Neural cell (in vitro differentiated cells): ENCODE data around the gene MRPL44. TPM values are rescaled to one million over a fixed set of nuclear protein-coding genes. Genes with fewer than 3 reads are reported as not detected.

Source experiments
- H2AFZ ChIP-seq: fragments of 200-600, 300-800 bp; sonication (generic), shearing (Covaris generic); 2 replicates; pipeline ENCODE4 v1.6.0; 2014; ENCODE audit warnings: low read depth, mild to moderate bottlenecking, antibody characterized with exemption, low read length, moderate library complexity
- H3F3A ChIP-seq: fragments of 200-600 bp; shearing (Covaris generic); 2 replicates; pipeline ENCODE4 v1.6.1; 2016; ENCODE audit warnings: mild to moderate bottlenecking, moderate library complexity, mixed read lengths, antibody characterized with exemption, low read length; ENCODE audit not compliant: insufficient read depth, poor library complexity, severe bottlenecking
- H3K27ac ChIP-seq: fragments of 200-600, 300-800 bp; sonication (generic), shearing (Covaris generic); 2 replicates; pipeline ENCODE4 v1.5.1; 2014; ENCODE audit warnings: mild to moderate bottlenecking, low read length, moderate library complexity
- H3K27me3 ChIP-seq: fragments of 300-800, 200-600 bp; sonication (generic), shearing (Covaris generic); 2 replicates; pipeline ENCODE4 v1.6.0; 2014; ENCODE audit warnings: mild to moderate bottlenecking, low read depth, low read length, moderate library complexity; ENCODE audit not compliant: insufficient read depth
- H3K36me3 ChIP-seq: fragments of 300-800, 200-600 bp; sonication (generic), shearing (Covaris generic); 2 replicates; pipeline ENCODE4 v1.5.1; 2014; ENCODE audit warnings: mild to moderate bottlenecking, antibody characterized with exemption, low read length, moderate library complexity; ENCODE audit not compliant: insufficient read depth
- H3K4me2 ChIP-seq: fragments of 300-800, 200-600 bp; sonication (generic), shearing (Covaris generic); 2 replicates; pipeline ENCODE4 v1.6.0; 2014; ENCODE audit warnings: mild to moderate bottlenecking, low read length
- H3K4me3 ChIP-seq: fragments of 300-800, 200-600 bp; sonication (generic), shearing (Covaris generic); 2 replicates; pipeline ENCODE4 v1.5.1; 2014; ENCODE audit warnings: mild to moderate bottlenecking, low read length, moderate library complexity
- H3K79me2 ChIP-seq: fragments of 200-600 bp; shearing (Covaris generic); replicated peaks from 2 replicates; pipeline ENCODE4 v1.6.0; 2014; ENCODE audit warnings: mild to moderate bottlenecking, low read length, moderate library complexity; ENCODE audit not compliant: insufficient read depth
- H3K9ac ChIP-seq: fragments of 300-800, 200-600 bp; sonication (generic), shearing (Covaris generic); 2 replicates; pipeline ENCODE4 v1.6.1; 2016; ENCODE audit warnings: mild to moderate bottlenecking, low read length, mixed read lengths
- H3K9me2 ChIP-seq: fragments of 200-600 bp; shearing (Covaris generic); 2 replicates; pipeline ENCODE4 v1.6.1; 2016; ENCODE audit warnings: mild to moderate bottlenecking, low read length, mixed read lengths; ENCODE audit not compliant: insufficient read depth
- H3K9me3 ChIP-seq: fragments of 200-600, 300-800 bp; sonication (generic), shearing (Covaris generic); 2 replicates; pipeline ENCODE4 v1.6.1; 2016; ENCODE audit warnings: mild to moderate bottlenecking, mixed run types, low read length, moderate library complexity, mixed read lengths
- H4K20me1 ChIP-seq: fragments of 200-600 bp; shearing (Covaris generic); 2 replicates; pipeline ENCODE4 v1.6.1; 2016; ENCODE audit warnings: mild to moderate bottlenecking, mixed run types; ENCODE audit not compliant: insufficient read depth
- EP300 ChIP-seq: fragments of 450-650 bp; conservative IDR thresholded peaks from 2 replicates; pipeline ENCODE4 v1.6.1; 2014; ENCODE audit warnings: antibody characterized with exemption, mild to moderate bottlenecking, moderate library complexity; ENCODE audit not compliant: poor library complexity, severe bottlenecking
- EZH2 ChIP-seq: fragments of 200-600, 300-800 bp; shearing (Covaris generic), sonication (generic); IDR thresholded peaks from 2 replicates; pipeline ENCODE4 v1.6.1; 2014; ENCODE audit warnings: antibody characterized with exemption, low read length, borderline replicate concordance, mild to moderate bottlenecking; ENCODE audit not compliant: insufficient read depth, poor library complexity, severe bottlenecking
- MXI1 ChIP-seq: fragments of 450-650 bp; conservative IDR thresholded peaks from 2 replicates; pipeline ENCODE4 v1.6.1; 2014; ENCODE audit warnings: antibody characterized with exemption, mild to moderate bottlenecking; ENCODE audit not compliant: poor library complexity, severe bottlenecking
- POLR2AphosphoS5 ChIP-seq: IDR thresholded peaks from 2 replicates; pipeline ENCODE4 v1.6.1; 2012
- RAD21 ChIP-seq: fragments of 450-650 bp; conservative IDR thresholded peaks from 2 replicates; pipeline ENCODE4 v1.6.1; 2014; ENCODE audit warnings: antibody characterized with exemption, mild to moderate bottlenecking, moderate library complexity
- SMC3 ChIP-seq: fragments of 450-650 bp; conservative IDR thresholded peaks from 2 replicates; pipeline ENCODE4 v1.6.1; 2014; ENCODE audit warnings: antibody characterized with exemption, mild to moderate bottlenecking, moderate library complexity; ENCODE audit not compliant: poor library complexity
- TAF1 ChIP-seq: IDR thresholded peaks from 2 replicates; pipeline ENCODE4 v1.6.1; 2012; ENCODE audit warnings: low read depth
- polyA plus RNA-seq: library from polyadenylated mRNA; depleted of rRNA; stranded (reverse); fragments of >200 nt; gene quantifications from 2 replicates; pipeline ENCODE4 v1.2.3, GENCODE V29; 2014
- TF ChIP-seq, protein P1 (sequence below): IDR thresholded peaks from 2 replicates; pipeline ENCODE4 v1.6.1; 2012; ENCODE audit warnings: borderline replicate concordance
- TF ChIP-seq, protein P2 (sequence below): fragments of 450-650 bp; IDR thresholded peaks from 2 replicates; pipeline ENCODE4 v1.5.1; 2014; ENCODE audit warnings: antibody characterized with exemption, mild to moderate bottlenecking, moderate library complexity; ENCODE audit not compliant: poor library complexity, severe bottlenecking

MRPL44 gene
- polyA plus RNA-seq, 1 donor from 2014 or later = 70.6 TPM

DNA sequence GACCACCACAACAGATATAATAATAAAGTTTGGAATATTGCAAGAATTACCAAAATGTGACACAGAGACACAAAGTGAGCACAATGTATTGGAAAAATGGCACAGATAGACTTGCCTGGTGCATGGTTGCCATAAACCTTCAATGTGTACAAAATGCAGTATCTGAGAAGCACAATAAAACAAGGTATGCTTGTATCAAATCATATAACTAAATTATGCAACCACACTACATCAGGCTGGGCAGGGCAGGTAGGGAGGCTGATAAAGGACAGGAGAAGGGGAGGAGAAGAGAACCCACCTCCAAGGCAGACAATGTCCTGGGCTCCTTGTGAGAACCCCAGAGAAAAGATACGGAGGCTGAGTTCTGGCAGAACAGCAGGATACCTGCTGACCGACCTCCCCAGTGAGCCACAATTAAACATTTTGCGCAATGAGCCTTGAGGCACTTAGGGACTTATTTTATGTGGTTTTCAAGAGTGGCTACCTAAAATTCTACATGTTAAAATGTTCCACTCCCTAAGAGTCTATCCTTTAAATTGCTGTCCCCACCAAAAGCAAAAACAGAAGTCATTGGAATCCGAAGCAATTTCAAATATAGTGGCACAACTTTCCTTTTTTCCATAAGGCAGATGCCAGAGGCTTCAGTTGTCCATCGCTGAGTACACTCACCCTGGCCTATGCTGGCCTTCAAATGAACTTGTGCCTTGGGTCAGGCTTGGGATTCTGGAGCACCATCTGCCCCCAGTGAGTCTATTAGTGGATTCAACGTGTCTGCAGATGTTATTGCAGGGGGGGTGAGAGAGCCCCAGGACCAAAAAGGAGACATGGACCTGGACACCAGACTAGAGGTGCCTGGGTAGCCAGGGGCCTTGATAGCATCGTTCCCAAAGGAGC lies 28.9 kb upstream of the MRPL44 start:
- H3K79me2 ChIP-seq = no peaks in the 10 kb centered on the region
- no peaks in the 10 kb centered on the region for H3F3A ChIP-seq
- no peaks in the 10 kb centered on the region for H3K9me2 ChIP-seq
- no peak overlapping the region for H3K27ac ChIP-seq
- H3K36me3 ChIP-seq = no peaks in the 10 kb centered on the region
- no peak overlapping the region for H3K4me3 ChIP-seq
- no peaks in the 10 kb centered on the region for H4K20me1 ChIP-seq
- H3K4me2 ChIP-seq = no peak overlapping the region
- TF ChIP-seq EZH2 = no peak
- TF ChIP-seq EP300 = no peak
- TF ChIP-seq POLR2AphosphoS5 = no peak
- TF ChIP-seq MXI1 = no peak
- TF ChIP-seq, protein P1, sequence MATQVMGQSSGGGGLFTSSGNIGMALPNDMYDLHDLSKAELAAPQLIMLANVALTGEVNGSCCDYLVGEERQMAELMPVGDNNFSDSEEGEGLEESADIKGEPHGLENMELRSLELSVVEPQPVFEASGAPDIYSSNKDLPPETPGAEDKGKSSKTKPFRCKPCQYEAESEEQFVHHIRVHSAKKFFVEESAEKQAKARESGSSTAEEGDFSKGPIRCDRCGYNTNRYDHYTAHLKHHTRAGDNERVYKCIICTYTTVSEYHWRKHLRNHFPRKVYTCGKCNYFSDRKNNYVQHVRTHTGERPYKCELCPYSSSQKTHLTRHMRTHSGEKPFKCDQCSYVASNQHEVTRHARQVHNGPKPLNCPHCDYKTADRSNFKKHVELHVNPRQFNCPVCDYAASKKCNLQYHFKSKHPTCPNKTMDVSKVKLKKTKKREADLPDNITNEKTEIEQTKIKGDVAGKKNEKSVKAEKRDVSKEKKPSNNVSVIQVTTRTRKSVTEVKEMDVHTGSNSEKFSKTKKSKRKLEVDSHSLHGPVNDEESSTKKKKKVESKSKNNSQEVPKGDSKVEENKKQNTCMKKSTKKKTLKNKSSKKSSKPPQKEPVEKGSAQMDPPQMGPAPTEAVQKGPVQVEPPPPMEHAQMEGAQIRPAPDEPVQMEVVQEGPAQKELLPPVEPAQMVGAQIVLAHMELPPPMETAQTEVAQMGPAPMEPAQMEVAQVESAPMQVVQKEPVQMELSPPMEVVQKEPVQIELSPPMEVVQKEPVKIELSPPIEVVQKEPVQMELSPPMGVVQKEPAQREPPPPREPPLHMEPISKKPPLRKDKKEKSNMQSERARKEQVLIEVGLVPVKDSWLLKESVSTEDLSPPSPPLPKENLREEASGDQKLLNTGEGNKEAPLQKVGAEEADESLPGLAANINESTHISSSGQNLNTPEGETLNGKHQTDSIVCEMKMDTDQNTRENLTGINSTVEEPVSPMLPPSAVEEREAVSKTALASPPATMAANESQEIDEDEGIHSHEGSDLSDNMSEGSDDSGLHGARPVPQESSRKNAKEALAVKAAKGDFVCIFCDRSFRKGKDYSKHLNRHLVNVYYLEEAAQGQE = no peak
- no peak for TF ChIP-seq RAD21
- TF ChIP-seq, protein P2, sequence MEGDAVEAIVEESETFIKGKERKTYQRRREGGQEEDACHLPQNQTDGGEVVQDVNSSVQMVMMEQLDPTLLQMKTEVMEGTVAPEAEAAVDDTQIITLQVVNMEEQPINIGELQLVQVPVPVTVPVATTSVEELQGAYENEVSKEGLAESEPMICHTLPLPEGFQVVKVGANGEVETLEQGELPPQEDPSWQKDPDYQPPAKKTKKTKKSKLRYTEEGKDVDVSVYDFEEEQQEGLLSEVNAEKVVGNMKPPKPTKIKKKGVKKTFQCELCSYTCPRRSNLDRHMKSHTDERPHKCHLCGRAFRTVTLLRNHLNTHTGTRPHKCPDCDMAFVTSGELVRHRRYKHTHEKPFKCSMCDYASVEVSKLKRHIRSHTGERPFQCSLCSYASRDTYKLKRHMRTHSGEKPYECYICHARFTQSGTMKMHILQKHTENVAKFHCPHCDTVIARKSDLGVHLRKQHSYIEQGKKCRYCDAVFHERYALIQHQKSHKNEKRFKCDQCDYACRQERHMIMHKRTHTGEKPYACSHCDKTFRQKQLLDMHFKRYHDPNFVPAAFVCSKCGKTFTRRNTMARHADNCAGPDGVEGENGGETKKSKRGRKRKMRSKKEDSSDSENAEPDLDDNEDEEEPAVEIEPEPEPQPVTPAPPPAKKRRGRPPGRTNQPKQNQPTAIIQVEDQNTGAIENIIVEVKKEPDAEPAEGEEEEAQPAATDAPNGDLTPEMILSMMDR = no peak
- no peak for TF ChIP-seq TAF1
- no peak for TF ChIP-seq SMC3
- peaks cover 2% of the 10 kb centered on the region for H3K9me3 ChIP-seq
- no peak overlapping the region for H2AFZ ChIP-seq
- no peaks in the 10 kb centered on the region for H3K27me3 ChIP-seq
- H3K9ac ChIP-seq = no peak overlapping the region

DNA sequence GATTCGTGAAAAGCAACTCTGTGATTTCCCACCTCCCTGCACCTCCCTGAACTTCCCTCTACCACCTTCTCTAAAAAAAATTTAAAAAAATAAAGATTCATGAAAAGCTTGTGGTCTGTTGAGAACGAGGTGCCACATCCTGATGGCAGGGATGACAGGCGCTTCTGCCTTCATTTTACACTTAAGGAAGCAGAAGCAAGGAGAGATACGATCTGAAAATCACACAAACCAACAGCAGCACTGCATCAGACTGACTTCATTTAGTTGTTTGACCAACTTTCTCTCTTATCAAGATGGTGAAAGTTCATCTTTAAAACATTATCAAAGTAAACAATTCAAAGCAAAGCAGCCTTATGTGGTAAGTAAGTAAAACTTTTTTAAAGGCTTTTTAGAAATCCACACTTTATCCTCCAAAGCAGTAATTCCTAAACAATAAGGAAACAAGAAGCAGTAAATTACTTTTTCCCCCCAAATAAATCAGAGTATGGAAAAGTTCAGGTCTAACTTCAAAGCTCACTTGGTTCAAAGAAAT lies 27.6 kb upstream of the MRPL44 start:
- Histone ChIP-seq H3K9me3 (no peaks in the 10 kb centered on the region), H3K4me3 (no peak overlapping the region), H3K9me2 (no peaks in the 10 kb centered on the region), H3K79me2 (no peaks in the 10 kb centered on the region), H3F3A (no peaks in the 10 kb centered on the region), H3K4me2 (no peak overlapping the region), H3K27ac (no peak overlapping the region), H4K20me1 (no peaks in the 10 kb centered on the region), H3K27me3 (no peaks in the 10 kb centered on the region), H2AFZ (no peak overlapping the region), H3K36me3 (no peaks in the 10 kb centered on the region), H3K9ac (no peak overlapping the region)
- TF ChIP-seq POLR2AphosphoS5 (no peak), MXI1 (no peak), SMC3 (no peak), RAD21 (no peak), EP300 (no peak), EZH2 (no peak)
- TF ChIP-seq, protein P1 = no peak
